ENCODE measurements around the gene POTEE. TPM values are rescaled to one million over a fixed set of nuclear protein-coding genes. Genes with fewer than 3 reads are reported as not detected.

Gene POTEE
- total RNA-seq, 1 donor from 2014 or later = not detected

Other genes with a start within 250 kb of the POTEE start
- 90.3 TPM for gene FAM168B, start 116.1 kb upstream of the POTEE start, total RNA-seq
- 41.3 TPM for gene PLEKHB2, start 104.2 kb upstream of the POTEE start, total RNA-seq
- 0.16 TPM for gene RAB6D, start 154.6 kb downstream of the POTEE start, total RNA-seq